ENCODE measurements around the gene COBL.

Gene COBL

DNA sequence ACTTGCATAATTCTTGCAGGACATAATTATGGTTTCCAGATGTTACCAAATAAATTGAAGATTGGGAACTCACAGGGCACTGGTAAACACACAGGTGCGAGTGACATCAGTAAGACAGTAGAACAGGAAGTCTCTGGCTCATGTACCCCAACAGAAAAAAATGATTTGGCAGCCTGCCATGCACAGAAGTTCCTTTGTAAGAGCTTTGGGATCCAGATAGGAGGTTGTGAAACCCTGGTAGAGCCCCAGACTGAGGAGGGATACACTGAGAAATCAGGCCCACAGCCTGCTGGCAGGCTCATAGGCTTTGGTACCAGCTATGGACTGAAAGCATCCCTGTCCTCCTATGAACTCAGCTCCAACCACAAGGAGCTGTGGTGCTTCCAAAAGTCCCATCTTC is 118.0 kb downstream of the COBL start:
- TF ChIP-seq, protein P1, sequence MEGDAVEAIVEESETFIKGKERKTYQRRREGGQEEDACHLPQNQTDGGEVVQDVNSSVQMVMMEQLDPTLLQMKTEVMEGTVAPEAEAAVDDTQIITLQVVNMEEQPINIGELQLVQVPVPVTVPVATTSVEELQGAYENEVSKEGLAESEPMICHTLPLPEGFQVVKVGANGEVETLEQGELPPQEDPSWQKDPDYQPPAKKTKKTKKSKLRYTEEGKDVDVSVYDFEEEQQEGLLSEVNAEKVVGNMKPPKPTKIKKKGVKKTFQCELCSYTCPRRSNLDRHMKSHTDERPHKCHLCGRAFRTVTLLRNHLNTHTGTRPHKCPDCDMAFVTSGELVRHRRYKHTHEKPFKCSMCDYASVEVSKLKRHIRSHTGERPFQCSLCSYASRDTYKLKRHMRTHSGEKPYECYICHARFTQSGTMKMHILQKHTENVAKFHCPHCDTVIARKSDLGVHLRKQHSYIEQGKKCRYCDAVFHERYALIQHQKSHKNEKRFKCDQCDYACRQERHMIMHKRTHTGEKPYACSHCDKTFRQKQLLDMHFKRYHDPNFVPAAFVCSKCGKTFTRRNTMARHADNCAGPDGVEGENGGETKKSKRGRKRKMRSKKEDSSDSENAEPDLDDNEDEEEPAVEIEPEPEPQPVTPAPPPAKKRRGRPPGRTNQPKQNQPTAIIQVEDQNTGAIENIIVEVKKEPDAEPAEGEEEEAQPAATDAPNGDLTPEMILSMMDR (IDR thresholded peaks at IDR 0.05; ENCODE audit: insufficient read depth, low read depth, low read length, missing control alignments), result no peak
- H3K4me3 ChIP-seq (ENCODE audit: low read depth, low read length), result no peak overlapping the region
- no peak for DNase-seq (ENCODE audit: low read depth)

DNA sequence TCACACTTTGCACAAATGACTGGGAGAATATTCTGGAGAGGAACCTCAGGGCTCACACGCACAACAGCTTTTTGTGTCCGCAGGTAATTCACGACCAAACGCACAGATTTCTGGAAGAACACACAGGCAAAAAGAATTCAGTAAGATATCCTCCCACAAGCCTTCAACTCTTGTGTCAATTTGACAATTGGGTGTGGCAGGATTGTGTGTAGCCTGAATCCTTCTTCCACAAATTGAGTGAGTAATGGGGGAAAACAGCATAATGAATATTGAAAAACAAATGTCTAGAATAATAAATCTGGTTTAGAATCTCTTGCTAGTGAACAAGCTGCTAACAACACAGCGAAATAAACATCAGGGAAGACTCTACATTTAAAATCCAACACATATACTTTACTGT is 125.6 kb downstream of the COBL start:
- H3K4me3 ChIP-seq (ENCODE audit: low read depth, low read length), result no peak overlapping the region
- TF ChIP-seq, protein P1 (IDR thresholded peaks at IDR 0.05; ENCODE audit: insufficient read depth, low read depth, low read length, missing control alignments), result no peak
- no peak for DNase-seq (ENCODE audit: low read depth)

DNA sequence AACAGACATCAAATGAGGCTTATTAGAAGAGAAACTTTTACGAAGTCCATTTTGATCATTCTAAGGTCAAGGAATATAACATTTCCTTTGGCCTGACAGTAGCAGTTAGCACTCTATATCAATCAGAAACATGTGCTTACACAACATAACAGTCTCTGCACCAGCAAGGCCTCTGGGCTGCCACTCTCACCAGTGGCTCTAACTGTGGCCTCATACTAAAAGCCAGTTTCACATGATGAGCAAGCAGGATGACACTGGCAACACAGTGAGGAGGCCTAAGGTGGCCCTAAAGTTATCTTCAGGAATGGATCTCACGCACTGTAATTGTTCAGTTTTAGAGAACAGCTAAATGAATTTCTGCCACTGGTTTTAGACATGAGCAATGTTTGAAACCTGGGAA is 126.8 kb downstream of the COBL start:
- TF ChIP-seq, protein P1 (IDR thresholded peaks at IDR 0.05; ENCODE audit: insufficient read depth, low read depth, low read length, missing control alignments), result no peak
- DNase-seq (ENCODE audit: low read depth), result no peak
- H3K4me3 ChIP-seq (ENCODE audit: low read depth, low read length), result no peak overlapping the region

DNA sequence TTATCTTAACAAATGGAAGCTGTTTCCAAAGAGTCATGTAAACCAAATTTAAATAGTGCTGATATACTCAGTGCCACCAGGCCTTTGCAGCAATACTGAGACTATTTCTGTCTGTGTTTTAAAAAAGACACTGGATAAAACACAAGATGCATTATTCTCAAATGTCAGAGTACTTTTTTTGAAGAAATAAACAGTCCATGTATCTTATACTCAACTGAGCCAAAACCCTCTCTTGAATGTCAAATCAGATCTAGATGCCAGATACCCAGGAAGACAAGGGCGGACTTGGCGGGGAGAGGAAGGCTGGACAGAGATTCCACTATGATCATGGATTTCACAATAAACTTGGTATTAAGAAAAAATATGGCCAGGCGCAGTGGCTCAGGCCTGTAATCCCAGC is 127.6 kb downstream of the COBL start:
- no peak overlapping the region for H3K4me3 ChIP-seq (ENCODE audit: low read depth, low read length)
- TF ChIP-seq, protein P1 (IDR thresholded peaks at IDR 0.05; ENCODE audit: insufficient read depth, low read depth, low read length, missing control alignments), result no peak
- no peak for DNase-seq (ENCODE audit: low read depth)

DNA sequence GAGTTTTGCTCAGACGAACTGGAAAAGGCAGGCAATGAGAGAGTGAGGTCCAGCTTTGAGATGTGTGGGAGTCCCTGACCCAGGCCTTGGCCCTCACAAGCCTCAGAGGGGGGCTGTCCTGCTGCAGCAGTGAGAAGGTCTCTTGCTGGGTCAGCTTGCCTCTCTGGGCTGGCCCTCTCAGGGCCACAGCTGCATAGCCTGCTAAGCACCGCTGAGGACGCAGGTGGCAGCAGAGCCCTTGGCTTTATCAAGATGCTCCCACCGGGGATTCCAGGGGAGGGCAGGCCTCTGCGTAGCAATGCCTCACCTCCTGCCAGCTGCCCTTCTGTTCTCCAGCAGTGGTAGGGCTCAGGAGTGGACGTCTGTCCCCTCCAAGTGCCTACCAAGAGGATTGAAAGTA is 128.7 kb downstream of the COBL start:
- peak; percentile 9 for DNase-seq (ENCODE audit: low read depth)
- TF ChIP-seq, protein P1 (IDR thresholded peaks at IDR 0.05; ENCODE audit: insufficient read depth, low read depth, low read length, missing control alignments), result no peak
- no peak overlapping the region for H3K4me3 ChIP-seq (ENCODE audit: low read depth, low read length)

DNA sequence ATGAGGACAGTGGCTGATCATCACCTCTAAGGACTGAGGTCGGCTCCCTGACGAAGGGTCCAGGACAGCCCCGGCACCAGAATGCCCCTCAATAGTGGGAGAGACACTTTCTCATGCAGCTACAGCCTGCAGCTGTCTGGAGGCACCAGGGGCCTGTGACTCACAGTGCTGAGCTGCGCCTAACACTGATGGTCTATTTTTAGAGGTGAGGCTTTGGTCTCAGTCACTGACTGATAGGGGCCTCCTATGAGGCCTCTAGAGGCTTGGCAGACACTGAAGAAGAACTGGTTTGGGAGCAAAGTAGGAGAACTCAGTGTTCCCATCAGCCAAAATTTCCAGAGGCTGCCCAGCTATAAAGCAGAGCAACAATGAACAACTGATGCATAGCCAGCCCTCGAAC is 130.1 kb downstream of the COBL start:
- no peak for DNase-seq (ENCODE audit: low read depth)
- H3K4me3 ChIP-seq (ENCODE audit: low read depth, low read length), result no peak overlapping the region
- TF ChIP-seq, protein P1 (IDR thresholded peaks at IDR 0.05; ENCODE audit: insufficient read depth, low read depth, low read length, missing control alignments), result no peak

DNA sequence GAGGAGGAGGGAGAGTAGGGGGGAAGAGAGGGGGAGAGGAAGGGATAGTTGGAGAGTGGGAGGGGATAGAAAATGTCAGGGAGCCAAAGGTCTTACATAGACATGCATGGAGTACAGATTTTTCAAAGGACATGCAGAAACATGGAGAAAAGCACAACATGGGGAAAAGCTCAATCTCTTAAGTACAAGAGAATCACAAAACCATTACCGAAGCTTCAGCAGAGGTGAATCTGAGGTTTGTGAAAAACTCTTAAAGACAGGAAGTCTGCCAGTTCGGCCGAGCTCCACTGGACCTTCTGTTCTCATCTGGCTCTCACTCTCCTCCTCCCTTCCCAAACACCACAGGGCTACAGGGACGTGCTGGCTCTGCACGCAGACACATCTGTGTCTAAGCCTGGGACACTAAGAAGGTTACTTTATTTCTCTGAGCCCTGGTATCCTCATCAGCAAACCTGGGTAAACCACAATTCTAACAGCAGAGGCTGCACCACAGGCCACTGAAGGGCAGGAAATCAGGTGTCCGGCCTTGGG is 133.9 kb downstream of the COBL start:
- H3K4me3 ChIP-seq (ENCODE audit: low read depth, low read length), result no peak overlapping the region
- TF ChIP-seq, protein P1 (IDR thresholded peaks at IDR 0.05; ENCODE audit: insufficient read depth, low read depth, low read length, missing control alignments), result no peak
- no peak for DNase-seq (ENCODE audit: low read depth)
